Activated CD4-positive, alpha-beta T cell treated with anti-CD3 and anti-CD28 coated beads, Interleukin-10, Interleukin-2, amounts not matched to agents 100 ng/mL and 50 ng/mL, durations not matched to agents 16 hours and 8 hours (primary cell): ENCODE measurements around the gene ABLIM1.
"Not testable (repeated sequence)": the region's sequence is repeated elsewhere in the genome, so short reads cannot be mapped to it uniquely, and the experiment has no call there.

Source experiments
- DNase-seq: peaks from one replicate; pipeline ENCODE4 v3.0.0-alpha.2; 2020

The ABLIM1 gene

DNA sequence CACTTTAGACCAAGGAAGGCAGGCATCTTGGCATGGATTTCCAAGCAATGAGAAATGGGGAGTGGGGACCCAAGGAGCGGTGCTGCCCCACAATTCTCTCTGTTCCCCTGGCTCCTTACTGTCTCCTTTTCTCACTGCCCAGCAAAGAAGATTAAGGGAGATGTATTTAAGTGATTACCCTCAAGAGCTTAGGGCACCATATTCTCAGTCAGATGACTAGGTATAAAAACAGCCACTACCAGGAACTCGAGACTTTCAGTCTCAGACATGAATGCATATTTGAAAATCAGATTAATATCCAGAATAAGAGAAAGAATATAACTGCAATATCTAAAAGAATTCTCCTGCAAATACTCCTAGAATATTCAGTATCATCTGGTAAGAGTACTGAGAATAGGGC is at the start of gene ABLIM1:
Gene ABLIM1, minus strand, starts transcription at position 101 of the 400 bp plus-strand sequence. Its CDS starts 75 bp downstream, at position 26.
- DNase-seq: no peak

DNA sequence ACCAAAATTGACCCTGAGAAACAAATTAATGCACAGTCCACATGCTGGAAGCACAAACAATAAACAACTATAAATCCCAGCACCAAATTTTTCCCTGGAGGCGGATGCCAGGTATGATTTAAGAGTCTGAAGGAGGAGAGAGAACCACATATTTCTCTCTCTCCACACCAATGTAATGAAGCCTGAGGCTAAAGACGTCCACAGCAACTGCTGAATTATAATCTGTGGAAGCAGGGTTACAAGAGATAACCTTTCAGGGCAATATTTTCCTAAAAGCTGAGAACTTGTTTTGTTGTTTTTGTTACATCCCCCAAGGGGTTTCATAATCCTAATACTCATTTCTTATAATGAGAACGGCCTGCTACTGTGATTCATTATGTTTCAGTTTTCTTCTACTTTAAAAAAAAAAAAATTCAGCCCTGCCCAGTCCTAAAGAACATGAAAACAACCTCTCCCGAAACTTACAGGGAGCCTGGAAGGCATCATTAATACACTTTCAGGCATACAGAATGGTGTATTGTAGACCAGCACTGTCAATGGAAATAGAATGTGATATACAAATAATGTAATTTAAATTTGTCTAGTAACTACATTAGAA is 48.5 kb upstream of the ABLIM1 start:
- DNase-seq: no peak

DNA sequence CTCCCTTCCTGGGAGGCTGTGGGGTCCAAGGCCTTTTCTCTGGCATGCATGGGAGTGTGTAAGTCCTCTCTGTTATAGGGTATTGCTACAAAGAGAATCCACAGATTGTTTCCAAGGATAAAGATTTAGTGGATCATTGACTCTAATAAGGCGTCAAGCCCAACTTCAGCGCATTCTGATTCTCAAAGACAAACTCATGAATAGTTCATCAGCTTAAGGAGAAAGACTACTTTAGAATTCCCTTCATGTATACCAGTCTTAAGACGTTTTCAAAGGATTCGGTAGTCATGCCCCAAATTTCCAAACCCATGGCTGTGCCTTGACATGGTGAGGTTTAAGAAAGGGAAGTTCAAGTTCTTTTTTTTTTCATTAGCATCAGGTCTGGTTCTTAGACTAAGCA is 46.6 kb upstream of the ABLIM1 start:
- DNase-seq: no peak

DNA sequence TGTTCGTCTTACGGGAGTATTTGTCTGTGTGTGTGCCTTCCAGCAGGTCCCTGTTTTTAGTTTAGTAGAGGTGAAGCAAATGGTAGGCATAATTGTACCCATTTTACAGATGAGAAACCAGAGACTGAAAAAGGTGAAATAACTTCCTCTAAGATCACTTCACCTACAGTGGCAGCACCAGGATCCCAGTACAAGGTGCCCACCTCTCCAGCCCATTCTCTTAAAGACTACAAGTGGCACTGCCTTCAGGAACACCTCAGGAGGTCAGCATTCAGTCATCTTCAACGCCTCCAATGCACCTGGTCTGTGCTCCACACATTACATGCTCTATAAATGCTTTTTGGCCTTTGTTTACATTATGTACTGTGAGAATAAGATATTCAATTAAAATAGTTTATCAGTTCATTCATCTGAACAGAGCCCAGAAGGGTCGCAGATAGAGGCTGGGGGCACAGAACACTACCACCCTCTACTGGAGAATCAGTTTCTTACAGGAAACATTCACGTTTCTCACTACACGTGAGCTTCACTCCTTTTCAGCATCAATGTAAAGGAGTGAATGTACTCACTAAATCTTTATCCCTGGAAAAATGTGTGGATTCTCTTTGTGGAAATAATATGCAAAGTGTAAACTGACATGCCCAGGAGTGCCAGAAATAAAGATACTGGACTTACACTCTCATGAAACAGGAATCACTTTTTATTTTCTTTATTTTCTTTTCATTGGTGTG is 45.5 kb upstream of the ABLIM1 start:
- DNase-seq: peak; percentile 18

GRCh38 chr10:114698271-114699061 is 40.4 kb upstream of the ABLIM1 start:
- DNase-seq: no peak

- no peak for DNase-seq
Measured at GRCh38 chr10:114697061-114697598, 39.1 kb upstream of the ABLIM1 start.

DNA sequence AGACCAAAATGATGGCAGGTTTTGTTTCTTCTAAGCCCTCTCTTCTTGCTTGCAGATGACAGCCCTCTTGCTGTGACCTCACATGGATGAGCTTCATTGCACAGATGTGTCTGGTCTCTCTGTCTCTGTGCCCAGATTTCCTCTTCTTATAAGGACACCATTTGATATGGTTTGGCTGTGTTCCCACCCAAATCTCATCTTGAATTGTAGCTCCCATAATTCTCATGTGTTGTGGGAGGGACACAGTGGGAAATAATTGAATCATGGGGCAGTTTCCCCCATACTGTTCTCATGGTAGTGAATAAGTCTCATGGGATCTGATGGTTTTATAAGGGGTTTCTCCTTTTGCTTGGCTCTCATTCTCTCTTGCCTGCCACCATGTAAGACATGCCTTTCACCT is 38.2 kb upstream of the ABLIM1 start:
- DNase-seq: not testable (repeated sequence)

DNA sequence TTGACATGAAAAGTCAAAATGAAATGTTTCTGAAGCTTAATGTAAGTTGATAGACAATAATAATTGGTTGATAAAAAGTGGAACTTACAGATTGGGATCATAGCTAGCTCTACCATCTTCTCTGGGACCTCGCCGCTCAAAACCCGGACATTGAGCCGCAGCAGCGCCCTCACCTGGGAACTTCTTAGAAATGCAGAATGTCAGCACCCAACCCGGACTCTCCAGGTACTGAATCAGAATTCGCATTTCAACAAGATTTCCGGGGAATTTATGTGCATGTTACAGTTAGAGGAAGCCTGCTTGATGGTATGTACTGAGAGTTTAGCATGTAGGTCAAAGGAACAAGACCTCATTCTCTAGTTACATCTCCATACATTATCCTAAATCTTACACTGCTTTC is 36.7 kb upstream of the ABLIM1 start:
- peak; percentile 27 for DNase-seq

DNA sequence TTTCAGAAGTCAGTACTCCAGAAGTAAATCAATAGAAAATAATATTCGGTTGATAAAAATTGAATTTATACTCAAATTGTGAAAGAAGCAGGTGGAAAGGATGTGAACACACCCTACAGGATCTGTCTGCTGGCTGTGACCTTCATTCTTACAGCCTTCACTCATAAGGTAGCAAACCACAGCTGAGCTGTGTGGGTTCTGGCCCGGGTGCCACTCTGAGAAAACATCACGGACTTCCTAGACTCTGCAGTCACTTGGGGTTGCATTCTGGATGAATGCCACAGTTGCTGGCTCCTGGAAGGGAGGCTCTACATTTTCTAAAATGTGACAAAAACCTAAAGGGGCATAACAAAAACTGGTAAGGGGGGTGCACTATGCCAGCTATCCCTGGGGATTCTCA is 36.0 kb upstream of the ABLIM1 start:
- DNase-seq: peak; percentile 8

DNA sequence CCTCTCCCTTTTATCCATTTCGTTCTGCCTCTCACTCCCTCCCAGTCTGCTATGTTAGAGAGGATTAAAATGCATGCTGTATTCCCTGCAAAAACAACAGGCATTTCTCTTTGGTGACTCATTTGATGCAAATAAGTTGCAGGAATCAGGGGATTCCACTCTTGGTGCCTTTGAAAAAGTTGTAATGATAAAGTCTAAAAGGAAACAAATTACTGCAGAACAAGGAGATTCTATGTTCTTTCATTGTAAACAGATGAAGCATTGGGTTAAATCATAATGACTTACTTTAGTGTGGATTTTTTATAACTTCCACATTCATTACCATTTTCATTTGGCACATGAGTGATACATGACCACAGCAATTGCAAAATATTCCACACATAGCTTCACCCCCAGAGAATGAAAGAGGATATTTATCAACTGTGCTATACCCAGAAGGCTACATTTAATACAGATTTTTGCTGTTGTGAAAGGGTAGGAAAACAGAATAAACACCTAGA is 33.4 kb upstream of the ABLIM1 start:
- DNase-seq: no peak

- no peak for DNase-seq
Measured at GRCh38 chr10:114688786-114689185, 30.7 kb upstream of the ABLIM1 start.

GRCh38 chr10:114687459-114687858 is 29.4 kb upstream of the ABLIM1 start:
- no peak for DNase-seq

DNA sequence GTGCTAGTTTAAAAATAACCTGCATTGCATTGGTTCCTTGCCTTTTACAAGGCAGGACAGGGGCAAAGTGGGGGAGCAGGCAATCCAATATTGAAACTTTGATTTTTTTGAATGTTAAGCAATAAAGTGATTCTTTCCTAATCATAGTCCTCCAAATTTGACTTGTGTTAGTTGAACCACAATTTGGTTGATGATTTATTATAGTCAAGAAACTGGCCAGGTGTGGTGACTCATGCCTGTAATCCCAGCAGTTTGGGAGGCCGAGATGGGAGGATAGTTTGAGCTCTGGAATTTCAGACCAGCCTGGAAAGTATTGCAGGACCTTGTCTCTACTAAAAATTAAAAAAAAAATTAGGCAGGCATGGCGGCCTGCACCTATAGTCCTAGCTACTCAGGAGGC is 27.9 kb upstream of the ABLIM1 start:
- no peak for DNase-seq

DNA sequence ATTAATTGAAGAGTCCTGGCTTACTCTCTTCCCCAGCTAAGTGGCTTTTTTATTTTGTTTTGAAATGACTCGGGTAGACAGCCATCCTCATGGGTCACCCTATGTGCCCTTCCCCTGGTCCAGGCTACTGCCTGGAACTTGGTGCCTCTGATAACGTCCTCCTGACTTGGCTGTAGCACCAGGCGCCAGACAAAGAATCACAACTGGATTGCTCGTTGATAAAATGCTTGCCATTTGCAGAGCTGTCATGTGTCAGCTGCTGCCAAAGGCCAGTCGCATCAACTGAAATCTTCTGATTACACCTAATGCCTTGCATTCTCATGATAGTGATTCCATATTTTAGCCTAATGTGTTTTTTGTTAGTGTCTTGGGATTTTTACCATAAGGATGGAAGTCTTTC is 27.4 kb upstream of the ABLIM1 start:
- DNase-seq: no peak

DNA sequence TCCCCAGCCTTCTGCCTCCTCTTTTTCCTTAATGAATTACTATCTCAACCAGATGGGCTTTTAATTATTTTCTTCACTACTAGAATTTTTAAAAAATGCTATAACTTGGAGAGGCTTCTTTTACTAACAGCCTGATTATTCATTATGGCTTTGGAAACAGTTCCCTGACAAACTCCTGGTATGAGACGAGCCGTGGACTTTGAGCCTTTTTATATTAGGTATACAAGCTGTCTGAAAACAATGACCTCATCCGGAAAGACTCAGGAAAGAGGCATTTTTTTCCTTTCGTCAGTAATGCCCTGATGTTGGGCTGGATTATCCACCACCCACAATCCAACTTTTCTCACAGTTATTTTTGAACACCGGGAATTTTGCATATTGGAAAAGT is 26.7 kb upstream of the ABLIM1 start:
- no peak for DNase-seq

DNA sequence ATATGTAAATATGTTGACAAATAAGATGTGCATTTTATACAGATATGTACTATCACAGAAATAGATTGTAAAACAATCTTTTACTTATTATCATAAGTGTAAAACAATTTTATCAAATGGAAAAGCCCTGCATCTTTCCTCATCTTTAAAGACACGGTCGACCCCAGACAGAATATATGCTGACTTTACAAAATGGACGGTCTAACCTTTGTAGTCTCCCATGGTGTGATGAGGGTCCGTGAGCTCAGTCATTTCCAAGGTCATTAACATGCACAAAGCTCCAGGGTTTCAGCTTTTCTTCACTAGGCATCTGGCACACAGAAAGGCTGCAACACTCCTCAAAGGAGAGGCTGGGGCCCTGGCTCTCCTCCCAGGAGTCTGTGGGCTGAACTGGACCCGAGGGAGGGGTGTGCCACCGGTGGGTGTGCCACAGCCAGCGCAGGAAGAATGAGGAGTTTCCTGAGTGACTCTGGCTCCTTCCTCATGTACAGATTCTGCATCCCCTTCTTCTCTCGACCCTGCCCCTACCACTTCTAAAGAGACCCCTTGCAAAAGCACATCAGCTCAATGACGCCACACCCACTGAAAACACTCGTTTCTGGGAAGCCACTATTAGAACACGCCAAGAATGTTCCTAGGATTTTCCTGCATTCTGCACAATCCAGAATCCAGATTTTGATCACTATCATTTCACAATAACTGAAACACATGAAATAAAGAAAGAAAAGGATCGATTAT is 26.2 kb upstream of the ABLIM1 start:
- no peak for DNase-seq

GRCh38 chr10:114683593-114683992 is 25.5 kb upstream of the ABLIM1 start:
- no peak for DNase-seq

DNA sequence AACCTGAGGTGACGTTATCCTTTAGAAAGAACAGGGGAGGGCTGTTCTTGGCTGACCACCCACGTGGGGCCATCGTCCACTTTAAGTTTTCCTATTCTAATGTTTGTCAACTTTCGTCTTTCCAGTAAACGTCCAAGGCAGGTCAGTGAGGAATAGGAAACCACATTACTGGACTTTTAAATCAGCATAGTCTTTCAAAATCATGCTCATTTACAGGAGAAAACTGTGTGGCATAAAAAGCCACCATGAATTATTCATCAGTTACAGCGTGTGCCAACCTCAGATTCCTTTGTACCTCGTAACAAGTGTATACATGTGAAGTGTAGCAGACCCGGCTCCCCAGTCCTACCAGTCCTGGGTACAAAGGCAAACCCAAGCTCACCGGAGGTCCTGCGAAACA is 25.1 kb upstream of the ABLIM1 start:
- no peak for DNase-seq

DNA sequence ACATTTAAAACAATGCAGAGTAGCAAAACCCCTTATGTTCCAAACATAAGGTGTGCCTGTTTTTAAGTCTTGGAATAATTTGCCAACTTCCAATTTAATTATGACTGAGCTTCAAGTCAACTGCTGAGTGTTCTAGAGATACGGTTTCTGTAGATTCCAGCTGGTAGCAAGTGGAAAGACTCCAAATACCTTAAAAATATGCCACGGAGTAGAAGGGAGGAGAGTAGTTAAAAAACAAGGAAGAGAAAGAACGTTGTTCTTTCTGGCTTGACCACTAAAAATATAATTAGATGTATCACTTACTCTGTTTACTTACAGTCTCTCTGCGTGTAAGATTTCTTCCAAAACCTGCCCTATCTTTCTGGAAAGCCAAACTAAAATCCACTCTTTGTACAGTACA is 24.5 kb upstream of the ABLIM1 start:
- DNase-seq: no peak

- no peak for DNase-seq
Measured at GRCh38 chr10:114682121-114682520, 24.0 kb upstream of the ABLIM1 start.

DNA sequence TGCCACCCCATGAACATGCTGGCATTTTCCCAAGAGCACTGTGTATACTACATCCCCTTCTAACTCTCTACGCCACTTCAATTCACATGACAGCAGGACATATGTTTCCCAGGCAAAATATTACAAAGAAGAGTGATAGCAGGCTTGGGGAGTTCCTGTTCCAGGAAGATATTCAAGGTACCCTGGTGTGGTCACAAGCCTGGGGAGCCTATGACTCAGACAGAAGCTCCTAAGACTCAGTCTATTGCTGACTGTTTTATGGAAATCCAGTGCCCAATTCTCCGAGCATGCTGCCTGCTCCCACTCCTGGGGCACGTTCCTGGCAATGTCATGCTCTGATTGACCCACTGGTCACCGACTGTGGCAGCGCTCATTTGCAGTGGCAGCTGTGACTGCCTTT is 23.5 kb upstream of the ABLIM1 start:
- DNase-seq: no peak

DNA sequence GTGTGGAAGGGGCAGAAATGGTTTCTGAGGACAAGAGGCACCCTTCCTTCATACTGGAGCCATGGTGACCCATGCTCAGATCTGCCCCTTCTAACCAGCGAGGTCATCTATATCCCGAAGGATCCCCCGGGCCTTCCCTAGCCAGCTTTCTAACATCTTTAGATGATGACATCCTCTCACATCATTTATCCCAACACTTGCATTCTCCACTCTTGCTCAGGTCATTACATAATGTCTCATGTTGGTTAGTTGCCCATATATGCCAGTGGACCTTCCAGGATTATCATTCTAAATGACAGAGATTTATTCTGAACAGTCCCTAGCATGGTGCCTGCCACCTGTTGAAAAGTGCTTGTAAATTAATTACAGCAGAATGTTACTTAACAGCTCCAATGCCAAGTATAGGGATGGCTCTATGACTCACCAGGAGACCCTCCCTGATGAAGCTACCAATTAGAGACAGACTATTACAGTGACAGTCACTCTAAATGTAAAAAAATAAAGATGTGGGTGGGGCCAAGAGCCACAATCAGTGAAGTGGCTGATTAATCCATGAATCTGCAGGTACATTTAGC is 22.6 kb upstream of the ABLIM1 start:
- DNase-seq: no peak

- no peak for DNase-seq
Measured at GRCh38 chr10:114679552-114679951, 21.5 kb upstream of the ABLIM1 start.
